Thyroid gland (tissue), 4 donors: ENCODE results near the gene ISOC2. TPM values are rescaled to one million over a fixed set of nuclear protein-coding genes. Genes with fewer than 3 reads are reported as not detected.

Experiments used
- DNase-seq, 2 donors: peaks; one replicate each; pipeline ENCODE4 v3.0.0-alpha.2; 2019
- H3K27ac ChIP-seq, 3 donors: fragments of 200-600 bp; sonication (generic); 1 replicate in 2 of 3; 2 replicates in 1 of 3; pipeline ENCODE4 v1.5.1; 2016 to 2019; ENCODE audit warnings: mild to moderate bottlenecking in 1 of 3, moderate library complexity in 1 of 3
- H3K27me3 ChIP-seq: fragments of 200-600 bp; sonication (generic); one replicate; pipeline ENCODE4 v1.5.1; 2019
- H3K36me3 ChIP-seq, 2 donors: fragments of 200-600 bp; sonication (generic); one replicate each; pipeline ENCODE4 v1.5.1; 2016 to 2019
- H3K4me1 ChIP-seq, 2 donors: fragments of 200-600 bp; sonication (generic); one replicate each; pipeline ENCODE4 v1.5.1; 2017 to 2019
- H3K4me3 ChIP-seq, 3 donors: fragments of 200-600 bp; sonication (generic); replicated peaks in 1 of 3; 1 replicate in 2 of 3; 2 replicates in 1 of 3; pipeline ENCODE4 v1.5.1; 2016; ENCODE audit warnings: mild to moderate bottlenecking in 1 of 3
- H3K9me3 ChIP-seq: fragments of 200-600 bp; sonication (generic); one replicate; pipeline ENCODE4 v1.5.1; 2017
- POLR2A ChIP-seq, 2 donors: fragments of 450-650 bp; IDR thresholded peaks; one replicate each; pipeline ENCODE4 v1.6.1; 2017; ENCODE audit warnings: antibody characterized with exemption in 2 of 2, mild to moderate bottlenecking in 2 of 2, moderate library complexity in 1 of 2
- WGBS, 2 donors: methylation state at CpG; one replicate each; pipeline ENCODE4 v1.1.5; 2017; 5-methylcytosine and 5-hydroxymethylcytosine counted together
- intact Hi-C: fragments of 100-400 bp; cut with DNase I; formaldehyde crosslinking; loops from one replicate; pipeline ENCODE4 v1.15.1; 2023
- total RNA-seq, 4 donors: library from RNA; depleted of rRNA; stranded (reverse); fragments of >200 nt; gene quantifications; one replicate each; pipeline ENCODE4 v1.2.3, GENCODE V29; 2016
- TF ChIP-seq, protein P1 (sequence below), 6 experiments: fragments of 200-600 bp in 3 of 6; fragments of 450-650 bp in 3 of 6; sonication (generic) in 3 of 6; IDR thresholded peaks; one replicate each; pipeline ENCODE4 v1.5.1; 2016 to 2019; ENCODE audit warnings: antibody characterized with exemption in 6 of 6, mild to moderate bottlenecking in 2 of 6, inconsistent platforms in 1 of 6, moderate library complexity in 1 of 6

The ISOC2 gene, protein sequence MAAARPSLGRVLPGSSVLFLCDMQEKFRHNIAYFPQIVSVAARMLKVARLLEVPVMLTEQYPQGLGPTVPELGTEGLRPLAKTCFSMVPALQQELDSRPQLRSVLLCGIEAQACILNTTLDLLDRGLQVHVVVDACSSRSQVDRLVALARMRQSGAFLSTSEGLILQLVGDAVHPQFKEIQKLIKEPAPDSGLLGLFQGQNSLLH
- total RNA-seq, result 100 to 1,000 TPM in 2 of 4 donors, 10 to 100 TPM in 2; 52.1 to 178 (median 100) TPM

DNA sequence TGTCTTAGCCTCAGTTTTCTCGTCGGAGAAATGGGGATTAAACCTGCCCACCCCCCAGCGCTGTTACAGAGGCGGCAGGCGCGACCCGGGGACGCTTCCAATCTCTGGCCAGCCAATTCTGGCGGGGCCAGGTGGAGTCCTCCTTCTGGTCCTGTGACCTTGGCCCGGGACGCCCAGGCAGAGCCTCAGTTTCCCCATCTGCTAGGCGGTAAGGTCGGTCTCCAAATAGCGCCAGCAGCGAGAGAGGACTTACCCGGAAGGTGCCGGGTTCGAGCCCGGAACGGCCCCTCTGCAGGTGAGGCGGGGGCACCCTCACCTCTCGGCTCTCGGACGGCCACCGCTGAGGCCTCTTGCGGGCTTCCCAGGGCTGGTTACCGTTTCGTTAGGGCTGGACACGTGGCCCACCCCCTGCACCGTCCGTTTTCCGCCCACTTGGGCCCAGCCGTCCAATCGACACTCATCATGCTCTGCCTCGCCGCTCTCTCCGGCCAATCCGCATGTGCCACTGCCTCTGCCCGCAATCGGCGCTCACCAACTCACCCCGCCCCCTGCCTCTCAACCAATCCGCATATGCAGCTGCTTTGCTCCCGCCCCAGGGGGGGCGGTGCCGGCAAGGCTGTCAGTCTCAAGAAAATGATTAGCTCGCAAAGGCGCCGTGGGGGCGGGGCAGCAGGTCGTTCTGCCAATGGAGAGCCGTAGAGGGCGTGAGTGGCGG, at the start of gene ISOC2:
ISOC2 (minus strand) TSS at position 384 of the 715 bp plus-strand sequence. CDS start 5,156 bp downstream, outside the sequence.
- peak; percentile 100 for DNase-seq
- TF ChIP-seq POLR2A (IDR thresholded peaks at IDR 0.05), result peak in 1 of 2 donors; percentile 35
- TF ChIP-seq, protein P1, sequence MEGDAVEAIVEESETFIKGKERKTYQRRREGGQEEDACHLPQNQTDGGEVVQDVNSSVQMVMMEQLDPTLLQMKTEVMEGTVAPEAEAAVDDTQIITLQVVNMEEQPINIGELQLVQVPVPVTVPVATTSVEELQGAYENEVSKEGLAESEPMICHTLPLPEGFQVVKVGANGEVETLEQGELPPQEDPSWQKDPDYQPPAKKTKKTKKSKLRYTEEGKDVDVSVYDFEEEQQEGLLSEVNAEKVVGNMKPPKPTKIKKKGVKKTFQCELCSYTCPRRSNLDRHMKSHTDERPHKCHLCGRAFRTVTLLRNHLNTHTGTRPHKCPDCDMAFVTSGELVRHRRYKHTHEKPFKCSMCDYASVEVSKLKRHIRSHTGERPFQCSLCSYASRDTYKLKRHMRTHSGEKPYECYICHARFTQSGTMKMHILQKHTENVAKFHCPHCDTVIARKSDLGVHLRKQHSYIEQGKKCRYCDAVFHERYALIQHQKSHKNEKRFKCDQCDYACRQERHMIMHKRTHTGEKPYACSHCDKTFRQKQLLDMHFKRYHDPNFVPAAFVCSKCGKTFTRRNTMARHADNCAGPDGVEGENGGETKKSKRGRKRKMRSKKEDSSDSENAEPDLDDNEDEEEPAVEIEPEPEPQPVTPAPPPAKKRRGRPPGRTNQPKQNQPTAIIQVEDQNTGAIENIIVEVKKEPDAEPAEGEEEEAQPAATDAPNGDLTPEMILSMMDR (IDR thresholded peaks at IDR 0.05), result no peak
- Histone ChIP-seq H3K36me3 (no peaks in the 10 kb centered on the region), H3K4me3 (peak within 1 kb of the TSS; percentile 80 to 97 (median 92)), H3K4me1 (peaks cover 0 to 13% of the 10 kb centered on the region in 2 donors), H3K27me3 (no peaks in the 10 kb centered on the region), H3K9me3 (no peaks in the 10 kb centered on the region), H3K27ac (peak within 1 kb of the TSS; percentile 74 to 84 (median 82))
- WGBS, 2 donors, result 0% methylated on average over 20 to 43 of the region's 54 CpGs
- intact Hi-C loops, result no loop called here

DNA sequence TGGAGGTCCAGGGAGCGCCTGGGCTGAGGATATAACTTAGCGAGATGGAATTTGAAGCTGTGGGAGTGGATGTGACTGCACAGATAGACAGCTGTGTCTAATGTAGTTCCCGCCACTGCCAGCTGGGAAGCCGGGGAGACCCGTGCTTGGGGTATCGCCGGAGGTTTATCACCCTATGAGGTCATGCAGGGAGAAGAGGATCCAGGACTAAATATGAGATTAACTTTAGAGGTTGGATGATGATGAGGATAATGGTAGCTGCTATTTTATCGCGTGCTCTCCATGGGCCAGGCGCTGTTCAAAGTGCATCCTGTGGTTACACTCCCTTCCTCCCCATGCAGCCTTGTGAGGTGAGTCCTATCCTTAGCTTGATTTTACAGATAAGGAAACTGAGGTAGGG, 46.7 kb upstream of the ISOC2 start:
- Histone ChIP-seq H3K4me1 (no peaks in the 10 kb centered on the region), H3K36me3 (no peaks in the 10 kb centered on the region), H3K27me3 (no peaks in the 10 kb centered on the region), H3K27ac (no peak overlapping the region), H3K4me3 (no peak overlapping the region), H3K9me3 (no peaks in the 10 kb centered on the region)
- 74 to 81% methylated on average over 10 of the region's 10 CpGs for WGBS, 2 donors
- intact Hi-C loops, result loop anchor here (10.0 kb wide), 1 partner anchor 203 kb away; no protein-coding TSS in a partner anchor
- DNase-seq, result no peak
- TF ChIP-seq, protein P1 (IDR thresholded peaks at IDR 0.05), result no peak
- TF ChIP-seq POLR2A (IDR thresholded peaks at IDR 0.05), result no peak

- no peak for TF ChIP-seq POLR2A (IDR thresholded peaks at IDR 0.05)
- TF ChIP-seq, protein P1 (IDR thresholded peaks at IDR 0.05), result no peak
- DNase-seq, result no peak
- Histone ChIP-seq H3K27ac (no peak overlapping the region), H3K9me3 (no peaks in the 10 kb centered on the region), H3K36me3 (no peaks in the 10 kb centered on the region), H3K4me3 (no peak overlapping the region), H3K4me1 (no peaks in the 10 kb centered on the region), H3K27me3 (no peaks in the 10 kb centered on the region)
- 85% methylated on average over 11 of the region's 11 CpGs for WGBS, 2 donors
- intact Hi-C loops, result loop anchor here (2.0 to 10.0 kb wide), 2 partner anchors 200 to 362 kb away; no protein-coding TSS in a partner anchor
Observed at GRCh38 chr19:55504981-55505380, 43.5 kb upstream of the ISOC2 start.

DNA sequence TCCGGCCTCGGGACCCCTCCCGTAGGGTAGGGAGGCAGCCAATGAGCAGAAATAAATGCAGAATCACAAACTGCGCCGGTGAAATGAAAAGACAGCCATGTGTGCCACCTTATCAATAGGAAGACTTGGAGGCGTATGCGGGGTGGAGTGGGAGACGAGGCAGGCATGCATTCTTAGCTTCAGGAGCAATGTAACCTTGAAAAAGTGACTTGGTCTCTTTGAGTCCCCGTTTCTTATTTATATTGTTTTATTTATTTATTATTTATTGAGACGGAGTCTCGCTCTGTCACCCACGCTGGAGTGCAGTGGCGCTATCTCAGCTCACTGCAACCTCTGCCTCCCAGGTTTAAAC, 42.8 kb upstream of the ISOC2 start:
- no peaks in the 10 kb centered on the region for H3K4me1 ChIP-seq
- intact Hi-C loops, result loop anchor here (2.0 to 10.0 kb wide), 2 partner anchors 199 to 361 kb away; no protein-coding TSS in a partner anchor
- TF ChIP-seq POLR2A (IDR thresholded peaks at IDR 0.05), result no peak
- H3K36me3 ChIP-seq, result no peaks in the 10 kb centered on the region
- no peak for DNase-seq
- H3K9me3 ChIP-seq, result no peaks in the 10 kb centered on the region
- 32 to 36% methylated on average over 13 of the region's 13 CpGs for WGBS, 2 donors
- peak overlapping the region in 1 of 3 donors; percentile 21 for H3K4me3 ChIP-seq
- H3K27me3 ChIP-seq, result no peaks in the 10 kb centered on the region
- H3K27ac ChIP-seq, result no peak overlapping the region

DNA sequence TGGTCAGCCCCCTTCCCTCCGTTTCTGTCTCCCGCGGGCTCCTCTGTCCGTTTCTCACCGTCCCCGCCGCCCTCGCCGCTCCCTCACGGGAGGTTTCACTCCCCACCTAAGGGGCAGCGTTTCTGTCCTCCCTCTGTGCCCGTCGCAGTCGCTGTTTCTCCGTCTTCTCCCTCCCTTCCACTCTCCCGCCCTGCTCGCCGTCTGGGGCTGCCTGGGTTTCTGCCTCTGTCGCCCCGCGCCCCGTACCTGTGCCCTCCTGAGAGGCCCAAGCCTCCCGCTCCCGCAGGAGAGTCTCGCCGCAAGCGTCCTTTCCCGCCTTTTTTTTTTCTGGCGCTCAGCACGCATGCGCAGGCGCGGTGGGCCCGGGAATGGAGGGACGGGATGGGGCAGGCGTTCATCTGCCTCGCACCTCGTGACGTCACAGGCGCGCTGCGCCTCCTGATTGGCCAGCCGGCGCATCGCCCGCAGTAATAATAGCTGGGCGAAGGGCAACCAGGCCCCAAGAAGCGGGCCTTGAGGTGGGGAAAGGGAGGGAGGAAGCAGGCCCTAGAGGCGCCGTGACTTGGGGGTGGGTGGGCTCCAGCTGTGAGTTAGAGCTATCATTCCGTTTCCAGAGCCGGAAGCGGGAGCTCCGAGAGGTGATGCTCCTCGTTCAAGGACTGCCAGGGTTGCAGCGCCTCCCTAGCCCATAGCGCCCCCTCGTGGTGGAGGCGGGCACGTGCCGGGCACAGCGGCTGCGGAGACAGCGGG, 42.2 kb upstream of the ISOC2 start:
- Histone ChIP-seq H3K4me3 (peak overlapping the region in 1 of 3 donors; percentile 21), H3K36me3 (no peaks in the 10 kb centered on the region), H3K27me3 (no peaks in the 10 kb centered on the region), H3K27ac (no peak overlapping the region), H3K9me3 (no peaks in the 10 kb centered on the region), H3K4me1 (no peaks in the 10 kb centered on the region)
- 14 to 18% methylated on average over 52 to 57 of the region's 64 CpGs for WGBS, 2 donors
- peak; percentile 93 for DNase-seq
- intact Hi-C loops, result loop anchor here (2.0 to 10.0 kb wide), 3 partner anchors 41 to 361 kb away; no protein-coding TSS in a partner anchor
- TF ChIP-seq, protein P1 (IDR thresholded peaks at IDR 0.05), result peak; percentile 95 to 99 (median 98)
- TF ChIP-seq POLR2A (IDR thresholded peaks at IDR 0.05), result no peak
